Measurements from ENCODE around the gene VSX1. TPM values are rescaled to one million over a fixed set of nuclear protein-coding genes. Genes with fewer than 3 reads are reported as not detected.

The VSX1 gene
- total and polyA plus RNA-seq, 2 experiments from 2014 or later, result not detected

GRCh38 chr20:25081065-25081729 lies 744 bp downstream of the VSX1 start:
- WGBS (ENCODE audit: low lambda C conversion rate, missing lambda C conversion rate), result 3% methylated on average over 48 of the region's 54 CpGs
- H2AFZ ChIP-seq, result no peak overlapping the region
- H3K9me3 ChIP-seq (ENCODE audit: low read depth), result no peaks in the 10 kb centered on the region
- no peaks in the 10 kb centered on the region for H4K20me1 ChIP-seq (ENCODE audit: insufficient read depth, poor library complexity, severe bottlenecking)
- DNase-seq (ENCODE audit: low spot score), result peak; percentile 71
- no peaks in the 10 kb centered on the region for H3K36me3 ChIP-seq (replicated peaks; ENCODE audit: insufficient read depth, low read depth)
- TF ChIP-seq EZH2phosphoT487 (IDR thresholded peaks at IDR 0.05; ENCODE audit: low read depth, severe bottlenecking, unreplicated experiment), result no peak
- no peak for TF ChIP-seq CTCF (IDR thresholded peaks at IDR 0.05; ENCODE audit: poor library complexity)
- TF ChIP-seq EZH2 (IDR thresholded peaks at IDR 0.05; ENCODE audit: borderline replicate concordance), result peak; percentile 90
- H3K27ac ChIP-seq, result no peak overlapping the region
- no peaks in the 10 kb centered on the region for H3K9me2 ChIP-seq (replicated peaks; ENCODE audit: insufficient read depth)
- no peaks in the 10 kb centered on the region for H3K79me2 ChIP-seq
- peaks cover 97% of the 10 kb centered on the region for H3K27me3 ChIP-seq
- H3K4me2 ChIP-seq, result peak overlapping the region; percentile 71
- no peaks in the 10 kb centered on the region for H3K4me1 ChIP-seq (ENCODE audit: insufficient read depth)
- no peak overlapping the region for H3K4me3 ChIP-seq

- no peak for DNase-seq (ENCODE audit: low spot score)
- H2AFZ ChIP-seq, result no peak overlapping the region
- no peaks in the 10 kb centered on the region for H3K79me2 ChIP-seq
- no peak overlapping the region for H3K4me3 ChIP-seq
- H3K9me3 ChIP-seq (ENCODE audit: low read depth), result no peaks in the 10 kb centered on the region
- no peaks in the 10 kb centered on the region for H3K4me1 ChIP-seq (ENCODE audit: insufficient read depth)
- peaks cover 97% of the 10 kb centered on the region for H3K27me3 ChIP-seq
- 85% methylated on average over 4 of the region's 4 CpGs for WGBS (ENCODE audit: low lambda C conversion rate, missing lambda C conversion rate)
- no peaks in the 10 kb centered on the region for H3K9me2 ChIP-seq (replicated peaks; ENCODE audit: insufficient read depth)
- TF ChIP-seq CTCF (IDR thresholded peaks at IDR 0.05; ENCODE audit: poor library complexity) (no peak), EZH2phosphoT487 (IDR thresholded peaks at IDR 0.05; ENCODE audit: low read depth, severe bottlenecking, unreplicated experiment) (no peak), EZH2 (IDR thresholded peaks at IDR 0.05; ENCODE audit: borderline replicate concordance) (no peak)
- H4K20me1 ChIP-seq (ENCODE audit: insufficient read depth, poor library complexity, severe bottlenecking), result no peaks in the 10 kb centered on the region
- H3K4me2 ChIP-seq, result no peak overlapping the region
- no peaks in the 10 kb centered on the region for H3K36me3 ChIP-seq (replicated peaks; ENCODE audit: insufficient read depth, low read depth)
- H3K27ac ChIP-seq, result no peak overlapping the region
Observed at GRCh38 chr20:25079171-25079570, 2.8 kb downstream of the VSX1 start.

- TF ChIP-seq EZH2phosphoT487 (IDR thresholded peaks at IDR 0.05; ENCODE audit: low read depth, severe bottlenecking, unreplicated experiment), result no peak
- no peak for TF ChIP-seq CTCF (IDR thresholded peaks at IDR 0.05; ENCODE audit: poor library complexity)
- no peak for TF ChIP-seq EZH2 (IDR thresholded peaks at IDR 0.05; ENCODE audit: borderline replicate concordance)
- H2AFZ ChIP-seq, result no peak overlapping the region
- H3K4me3 ChIP-seq, result no peak overlapping the region
- no peaks in the 10 kb centered on the region for H4K20me1 ChIP-seq (ENCODE audit: insufficient read depth, poor library complexity, severe bottlenecking)
- H3K9me3 ChIP-seq (ENCODE audit: low read depth), result no peaks in the 10 kb centered on the region
- H3K27ac ChIP-seq, result no peak overlapping the region
- no peaks in the 10 kb centered on the region for H3K79me2 ChIP-seq
- no peak overlapping the region for H3K4me2 ChIP-seq
- peaks cover 92% of the 10 kb centered on the region for H3K27me3 ChIP-seq
- DNase-seq (ENCODE audit: low spot score), result no peak
- H3K36me3 ChIP-seq (replicated peaks; ENCODE audit: insufficient read depth, low read depth), result no peaks in the 10 kb centered on the region
- H3K4me1 ChIP-seq (ENCODE audit: insufficient read depth), result no peaks in the 10 kb centered on the region
- no peaks in the 10 kb centered on the region for H3K9me2 ChIP-seq (replicated peaks; ENCODE audit: insufficient read depth)
- WGBS (ENCODE audit: low lambda C conversion rate, missing lambda C conversion rate), result 82% methylated on average over 8 of the region's 8 CpGs
Observed at GRCh38 chr20:25078662-25079061, 3.3 kb downstream of the VSX1 start.
